Endothelial cell of umbilical vein (primary cell): Measurements from ENCODE around the gene PHACTR1.

Source experiments
- EZH2 ChIP-seq: IDR thresholded peaks from 2 replicates; pipeline ENCODE4 v1.6.1; 2012; ENCODE audit warnings: borderline replicate concordance, low read depth, mild to moderate bottlenecking, moderate library complexity, low read length, inconsistent platforms; ENCODE audit not compliant: severe bottlenecking
- FOS ChIP-seq: IDR thresholded peaks from 2 replicates; pipeline ENCODE4 v1.6.1; 2011; ENCODE audit warnings: mild to moderate bottlenecking, low read length, moderate library complexity, borderline replicate concordance; ENCODE audit not compliant: insufficient read depth
- JUN ChIP-seq: IDR thresholded peaks from 2 replicates; pipeline ENCODE4 v1.6.1; 2011; ENCODE audit warnings: borderline replicate concordance, low read depth; ENCODE audit not compliant: insufficient read length, insufficient read depth
- POLR2AphosphoS5 ChIP-seq: IDR thresholded peaks from 2 replicates; pipeline ENCODE4 v1.6.1; 2012; ENCODE audit warnings: low read depth, mild to moderate bottlenecking, control low read depth, low read length, moderate library complexity; ENCODE audit not compliant: insufficient read depth
- TF ChIP-seq, protein P1 (sequence below), 2 donors: IDR thresholded peaks; 1 replicate in 1 of 2; 2 replicates in 1 of 2; pipeline ENCODE4 v1.5.1; 2011; ENCODE audit warnings: low read length in 2 of 2, mild to moderate bottlenecking in 2 of 2, moderate library complexity in 2 of 2, control low read depth in 1 of 2, inconsistent platforms in 1 of 2, low read depth in 1 of 2; ENCODE audit not compliant: insufficient read depth in 1 of 2; ENCODE audit errors: extremely low read depth in 1 of 2
- TF ChIP-seq, protein P2 (sequence below): IDR thresholded peaks from 2 replicates; pipeline ENCODE4 v1.6.1; 2011; ENCODE audit not compliant: insufficient read depth, insufficient read length

GRCh38 chr6:13165502-13166172, 449.1 kb downstream of the PHACTR1 start:
- TF ChIP-seq, protein P1, sequence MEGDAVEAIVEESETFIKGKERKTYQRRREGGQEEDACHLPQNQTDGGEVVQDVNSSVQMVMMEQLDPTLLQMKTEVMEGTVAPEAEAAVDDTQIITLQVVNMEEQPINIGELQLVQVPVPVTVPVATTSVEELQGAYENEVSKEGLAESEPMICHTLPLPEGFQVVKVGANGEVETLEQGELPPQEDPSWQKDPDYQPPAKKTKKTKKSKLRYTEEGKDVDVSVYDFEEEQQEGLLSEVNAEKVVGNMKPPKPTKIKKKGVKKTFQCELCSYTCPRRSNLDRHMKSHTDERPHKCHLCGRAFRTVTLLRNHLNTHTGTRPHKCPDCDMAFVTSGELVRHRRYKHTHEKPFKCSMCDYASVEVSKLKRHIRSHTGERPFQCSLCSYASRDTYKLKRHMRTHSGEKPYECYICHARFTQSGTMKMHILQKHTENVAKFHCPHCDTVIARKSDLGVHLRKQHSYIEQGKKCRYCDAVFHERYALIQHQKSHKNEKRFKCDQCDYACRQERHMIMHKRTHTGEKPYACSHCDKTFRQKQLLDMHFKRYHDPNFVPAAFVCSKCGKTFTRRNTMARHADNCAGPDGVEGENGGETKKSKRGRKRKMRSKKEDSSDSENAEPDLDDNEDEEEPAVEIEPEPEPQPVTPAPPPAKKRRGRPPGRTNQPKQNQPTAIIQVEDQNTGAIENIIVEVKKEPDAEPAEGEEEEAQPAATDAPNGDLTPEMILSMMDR (IDR thresholded peaks at IDR 0.05; ENCODE audit: extremely low read depth in 1 of 2, insufficient read depth in 1 of 2, low read depth in 1 of 2, low read length in 2 of 2): no peak
- no peak for TF ChIP-seq POLR2AphosphoS5
- TF ChIP-seq, protein P2, sequence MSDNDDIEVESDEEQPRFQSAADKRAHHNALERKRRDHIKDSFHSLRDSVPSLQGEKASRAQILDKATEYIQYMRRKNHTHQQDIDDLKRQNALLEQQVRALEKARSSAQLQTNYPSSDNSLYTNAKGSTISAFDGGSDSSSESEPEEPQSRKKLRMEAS: no peak
- no peak for TF ChIP-seq JUN
- no peak for TF ChIP-seq FOS
- no peak for TF ChIP-seq EZH2
